ENCODE results near the gene PTER. TPM values are rescaled to one million over a fixed set of nuclear protein-coding genes. Genes with fewer than 3 reads are reported as not detected.

The PTER gene
- total RNA-seq, 1 donor, result 20.5 TPM

GRCh38 chr10:16483241-16483917 lies 46.6 kb downstream of the PTER start:
- DNase-seq (ENCODE audit: low read depth), result no peak
- H3K4me3 ChIP-seq (ENCODE audit: low read depth, low read length), result no peak overlapping the region
- TF ChIP-seq CTCF (IDR thresholded peaks at IDR 0.05; ENCODE audit: insufficient read depth, low read length), result no peak

- DNase-seq (ENCODE audit: low read depth), result no peak
- no peak overlapping the region for H3K4me3 ChIP-seq (ENCODE audit: low read depth, low read length)
- TF ChIP-seq CTCF (IDR thresholded peaks at IDR 0.05; ENCODE audit: insufficient read depth, low read length), result no peak
Measured at GRCh38 chr10:16490511-16490910, 53.7 kb downstream of the PTER start.

GRCh38 chr10:16491933-16492332 lies 55.1 kb downstream of the PTER start:
- TF ChIP-seq CTCF (IDR thresholded peaks at IDR 0.05; ENCODE audit: insufficient read depth, low read length), result no peak
- DNase-seq (ENCODE audit: low read depth), result no peak
- no peak overlapping the region for H3K4me3 ChIP-seq (ENCODE audit: low read depth, low read length)

- DNase-seq (ENCODE audit: low read depth), result no peak
- no peak overlapping the region for H3K4me3 ChIP-seq (ENCODE audit: low read depth, low read length)
- TF ChIP-seq CTCF (IDR thresholded peaks at IDR 0.05; ENCODE audit: insufficient read depth, low read length), result no peak
Measured at GRCh38 chr10:16493884-16494536, 57.2 kb downstream of the PTER start.

- H3K4me3 ChIP-seq (ENCODE audit: low read depth, low read length), result no peak overlapping the region
- TF ChIP-seq CTCF (IDR thresholded peaks at IDR 0.05; ENCODE audit: insufficient read depth, low read length), result no peak
- no peak for DNase-seq (ENCODE audit: low read depth)
Measured at GRCh38 chr10:16497911-16498310, 61.1 kb downstream of the PTER start.

GRCh38 chr10:16505161-16505560 lies 68.4 kb downstream of the PTER start:
- DNase-seq (ENCODE audit: low read depth), result no peak
- H3K4me3 ChIP-seq (ENCODE audit: low read depth, low read length), result no peak overlapping the region
- no peak for TF ChIP-seq CTCF (IDR thresholded peaks at IDR 0.05; ENCODE audit: insufficient read depth, low read length)

Data from fibroblast of the aortic adventitia (primary cell).